Chondrocyte (in vitro differentiated cells): Measurements from ENCODE around the gene NRXN3. TPM values are rescaled to one million over a fixed set of nuclear protein-coding genes. Genes with fewer than 3 reads are reported as not detected.

ENCODE experiments used
- DNase-seq: peaks from one replicate; pipeline ENCODE4 v3.0.0; 2021; ENCODE audit warnings: mixed read lengths, low spot score
- H3K27ac Mint-ChIP-seq: one replicate; pipeline ENCODE4 v1.8.0; 2021; ENCODE audit warnings: mild to moderate bottlenecking, moderate library complexity, mixed read lengths; ENCODE audit not compliant: unreplicated experiment
- H3K27me3 Mint-ChIP-seq: 2 replicates; pipeline ENCODE4 v1.8.0; 2021; ENCODE audit warnings: low read depth, mixed read lengths
- H3K36me3 Mint-ChIP-seq: 2 replicates; pipeline ENCODE4 v1.8.0; 2021; ENCODE audit warnings: low read depth, mixed read lengths
- H3K4me1 Mint-ChIP-seq: 2 replicates; pipeline ENCODE4 v1.8.0; 2021; ENCODE audit warnings: low read depth, mild to moderate bottlenecking, mixed read lengths
- H3K4me3 Mint-ChIP-seq: one replicate; pipeline ENCODE4 v1.8.0; 2021; ENCODE audit warnings: mild to moderate bottlenecking, moderate library complexity, mixed read lengths; ENCODE audit not compliant: unreplicated experiment
- H3K9me3 Mint-ChIP-seq: 2 replicates; pipeline ENCODE4 v1.8.0; 2021; ENCODE audit warnings: low read depth, mixed read lengths
- CTCF ChIP-seq: fragments of 200-600 bp; sonication (generic); IDR thresholded peaks from 2 replicates; pipeline ENCODE4 v1.5.0; 2021; ENCODE audit warnings: antibody characterized with exemption, mild to moderate bottlenecking, moderate library complexity
- total RNA-seq: library from RNA; stranded (reverse); gene quantifications from 3 replicates; pipeline ENCODE4 v1.2.1, GENCODE V29; 2021

The NRXN3 gene
- total RNA-seq, 1 donor from 2014 or later: 7.9 TPM

GRCh38 chr14:79056879-79057278 is 886.7 kb downstream of the NRXN3 start:
- Mint-ChIP-seq H3K4me1 (peaks cover 11% of the 10 kb centered on the region), H3K27ac (no peak overlapping the region), H3K27me3 (peaks cover 37% of the 10 kb centered on the region), H3K36me3 (no peaks in the 10 kb centered on the region), H3K4me3 (no peak overlapping the region), H3K9me3 (peaks cover 4% of the 10 kb centered on the region)
- no peak for TF ChIP-seq CTCF
- DNase-seq: no peak

- H3K9me3 Mint-ChIP-seq: peaks cover 4% of the 10 kb centered on the region
- peaks cover 11% of the 10 kb centered on the region for H3K4me1 Mint-ChIP-seq
- peaks cover 40% of the 10 kb centered on the region for H3K27me3 Mint-ChIP-seq
- no peak overlapping the region for H3K4me3 Mint-ChIP-seq
- no peak overlapping the region for H3K27ac Mint-ChIP-seq
- TF ChIP-seq CTCF: no peak
- no peaks in the 10 kb centered on the region for H3K36me3 Mint-ChIP-seq
- no peak for DNase-seq
Measured at GRCh38 chr14:79057333-79057732, 887.2 kb downstream of the NRXN3 start.

GRCh38 chr14:79062226-79062625 is 892.1 kb downstream of the NRXN3 start:
- peaks cover 49% of the 10 kb centered on the region for H3K27me3 Mint-ChIP-seq
- no peak overlapping the region for H3K4me3 Mint-ChIP-seq
- peaks cover 8% of the 10 kb centered on the region for H3K9me3 Mint-ChIP-seq
- no peak overlapping the region for H3K27ac Mint-ChIP-seq
- DNase-seq: no peak
- no peak for TF ChIP-seq CTCF
- H3K4me1 Mint-ChIP-seq: peaks cover 4% of the 10 kb centered on the region
- H3K36me3 Mint-ChIP-seq: no peaks in the 10 kb centered on the region

GRCh38 chr14:79064214-79064613 is 894.0 kb downstream of the NRXN3 start:
- Mint-ChIP-seq H3K4me3 (no peak overlapping the region), H3K27me3 (peaks cover 56% of the 10 kb centered on the region), H3K36me3 (no peaks in the 10 kb centered on the region), H3K4me1 (no peaks in the 10 kb centered on the region), H3K9me3 (peaks cover 8% of the 10 kb centered on the region), H3K27ac (no peak overlapping the region)
- no peak for TF ChIP-seq CTCF
- DNase-seq: no peak

- no peak for DNase-seq
- H3K27me3 Mint-ChIP-seq: peaks cover 8% of the 10 kb centered on the region
- no peak overlapping the region for H3K4me3 Mint-ChIP-seq
Measured at GRCh38 chr14:79074510-79074909, 904.3 kb downstream of the NRXN3 start.

More at GRCh38 chr14:79074510-79074909, 904.3 kb downstream of the NRXN3 start:
- no peak for TF ChIP-seq CTCF
- Mint-ChIP-seq H3K9me3 (no peaks in the 10 kb centered on the region), H3K4me1 (no peaks in the 10 kb centered on the region), H3K36me3 (no peaks in the 10 kb centered on the region), H3K27ac (no peak overlapping the region)
